GM13976 (cell line): ENCODE results near the gene RNF208.

Experiments
- DNase-seq: peaks from one replicate; pipeline ENCODE4 v3.0.0; 2012; ENCODE audit warnings: low spot score
- in situ Hi-C: fragments of 300-500 bp; cut with MboI; formaldehyde crosslinking; loops from one replicate; pipeline ENCODE4 v1.12.0; 2022; ENCODE audit warnings: low sequenced_read_pairs, mixed read lengths, inconsistent platforms; ENCODE audit not compliant: unreplicated experiment
- TF ChIP-seq, protein P1 (sequence below): IDR thresholded peaks from 2 replicates; pipeline ENCODE4 v1.5.1; 2012; ENCODE audit warnings: borderline replicate concordance, mild to moderate bottlenecking; ENCODE audit not compliant: insufficient read depth; ENCODE audit errors: extremely low read depth, missing control alignments, control extremely low read depth

Gene RNF208

DNA sequence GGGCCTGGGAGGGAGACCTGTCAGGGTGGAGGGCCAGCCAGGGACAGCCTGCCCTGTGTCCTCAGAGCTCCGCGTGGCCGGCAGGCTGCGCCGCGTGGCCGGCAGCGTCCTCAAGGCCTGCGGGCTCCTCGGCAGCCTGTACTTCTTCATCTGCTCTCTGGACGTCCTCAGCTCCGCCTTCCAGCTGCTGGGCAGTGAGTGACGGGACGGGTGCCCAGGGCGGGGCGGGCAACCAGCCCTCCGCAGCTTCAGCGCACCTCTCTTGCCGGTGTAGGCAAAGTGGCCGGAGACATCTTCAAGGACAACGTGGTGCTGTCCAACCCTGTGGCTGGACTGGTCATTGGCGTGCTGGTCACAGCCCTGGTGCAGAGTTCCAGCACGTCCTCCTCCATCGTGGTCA, 10.5 kb upstream of the RNF208 start:
- TF ChIP-seq, protein P1, sequence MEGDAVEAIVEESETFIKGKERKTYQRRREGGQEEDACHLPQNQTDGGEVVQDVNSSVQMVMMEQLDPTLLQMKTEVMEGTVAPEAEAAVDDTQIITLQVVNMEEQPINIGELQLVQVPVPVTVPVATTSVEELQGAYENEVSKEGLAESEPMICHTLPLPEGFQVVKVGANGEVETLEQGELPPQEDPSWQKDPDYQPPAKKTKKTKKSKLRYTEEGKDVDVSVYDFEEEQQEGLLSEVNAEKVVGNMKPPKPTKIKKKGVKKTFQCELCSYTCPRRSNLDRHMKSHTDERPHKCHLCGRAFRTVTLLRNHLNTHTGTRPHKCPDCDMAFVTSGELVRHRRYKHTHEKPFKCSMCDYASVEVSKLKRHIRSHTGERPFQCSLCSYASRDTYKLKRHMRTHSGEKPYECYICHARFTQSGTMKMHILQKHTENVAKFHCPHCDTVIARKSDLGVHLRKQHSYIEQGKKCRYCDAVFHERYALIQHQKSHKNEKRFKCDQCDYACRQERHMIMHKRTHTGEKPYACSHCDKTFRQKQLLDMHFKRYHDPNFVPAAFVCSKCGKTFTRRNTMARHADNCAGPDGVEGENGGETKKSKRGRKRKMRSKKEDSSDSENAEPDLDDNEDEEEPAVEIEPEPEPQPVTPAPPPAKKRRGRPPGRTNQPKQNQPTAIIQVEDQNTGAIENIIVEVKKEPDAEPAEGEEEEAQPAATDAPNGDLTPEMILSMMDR = no peak
- in situ Hi-C loops = no loop called here
- no peak for DNase-seq

DNA sequence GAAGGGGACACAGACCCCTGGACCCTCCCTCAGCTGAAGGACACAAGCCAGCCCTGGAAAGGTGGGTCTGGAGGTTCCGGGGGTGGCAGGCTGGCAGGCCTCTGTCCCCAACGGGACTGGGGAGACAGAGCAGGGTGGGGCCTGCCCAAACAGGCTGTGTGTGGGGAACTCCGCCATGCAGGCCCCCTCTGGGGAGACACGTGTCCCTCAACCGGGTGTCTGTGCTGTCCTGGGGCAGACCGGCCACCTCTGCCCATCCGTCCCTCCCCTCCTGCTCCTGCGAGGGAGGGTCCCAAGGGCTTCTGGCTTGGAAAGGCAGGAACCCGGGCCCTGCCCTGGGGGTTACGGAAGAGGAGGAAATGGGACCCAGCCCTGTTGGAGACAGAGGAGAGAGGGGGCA, 10.1 kb upstream of the RNF208 start:
- TF ChIP-seq, protein P1 = no peak
- in situ Hi-C loops = no loop called here
- DNase-seq = no peak

DNA sequence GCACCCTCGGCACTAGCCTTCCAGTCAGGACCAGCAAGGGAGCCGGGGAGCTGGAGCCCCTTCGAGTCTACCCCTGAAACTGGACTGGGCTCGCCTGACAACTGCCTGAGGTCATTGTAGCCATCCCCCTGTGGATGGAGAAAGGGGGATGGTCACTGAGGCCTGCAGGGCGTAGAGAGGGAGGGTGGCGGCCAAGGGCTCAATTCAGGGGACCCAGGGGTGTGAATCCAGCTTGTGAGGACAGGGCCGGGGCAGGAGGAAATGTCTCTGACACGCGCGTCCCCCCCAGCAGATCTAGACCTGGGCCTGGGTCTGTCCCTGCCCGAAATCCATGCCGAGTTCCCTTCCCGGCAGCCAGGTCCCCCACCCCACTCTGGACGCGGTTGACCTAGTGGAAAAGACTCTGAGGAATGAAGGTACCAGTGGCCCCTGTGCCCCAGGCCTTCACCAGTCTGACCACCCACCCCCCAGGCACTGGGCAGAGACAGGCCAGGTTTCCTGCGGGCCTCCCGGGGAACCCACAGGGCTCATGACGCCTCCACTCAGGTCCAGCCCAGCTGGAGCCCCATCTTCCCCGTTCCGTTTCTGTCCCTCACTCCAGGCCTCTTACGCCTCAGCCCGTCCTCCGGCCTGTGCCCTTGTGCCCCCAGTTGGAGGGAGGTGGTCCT, 9.5 kb upstream of the RNF208 start:
- TF ChIP-seq, protein P1 = no peak
- no peak for DNase-seq
- in situ Hi-C loops = no loop called here

DNA sequence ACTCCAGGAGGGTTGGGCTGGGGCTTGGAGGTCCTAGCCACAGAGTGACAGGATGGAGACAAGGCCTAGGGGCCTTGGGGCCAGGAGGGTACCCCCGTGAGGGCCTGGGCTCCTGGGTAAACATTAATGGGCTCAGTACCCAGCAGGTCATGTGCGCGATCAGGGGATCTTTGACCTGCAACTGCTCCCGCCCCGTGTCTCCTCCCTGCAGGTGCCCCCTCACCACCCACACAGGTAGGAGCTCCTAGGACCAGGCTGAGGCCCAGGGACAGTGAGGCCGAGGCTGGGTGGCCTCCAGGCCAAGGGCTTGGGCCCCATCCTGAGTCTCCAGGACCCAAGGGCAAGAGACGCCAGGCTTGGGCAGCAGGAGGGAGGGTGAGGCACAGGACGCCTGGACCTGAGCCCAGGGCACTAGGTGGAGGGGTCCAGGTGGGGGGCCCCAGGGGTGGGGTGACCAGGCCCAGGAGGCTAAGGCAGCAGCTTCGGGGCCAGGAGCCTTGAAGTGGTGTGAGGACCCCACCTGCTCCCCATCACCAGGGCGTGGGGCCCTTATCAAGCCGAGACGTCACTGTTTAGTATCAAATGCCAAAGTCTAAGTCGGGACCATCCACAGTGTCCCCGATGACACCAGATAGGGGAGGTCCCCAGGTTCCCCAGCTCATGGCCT, 8.8 kb upstream of the RNF208 start, which contains the start of gene SLC34A3:
TSS of gene SLC34A3 (plus strand) at position 197 of the 667 bp plus-strand sequence. CDS start 802 bp downstream, outside the sequence.
- in situ Hi-C loops = no loop called here
- DNase-seq = no peak
- TF ChIP-seq, protein P1 = no peak

DNA sequence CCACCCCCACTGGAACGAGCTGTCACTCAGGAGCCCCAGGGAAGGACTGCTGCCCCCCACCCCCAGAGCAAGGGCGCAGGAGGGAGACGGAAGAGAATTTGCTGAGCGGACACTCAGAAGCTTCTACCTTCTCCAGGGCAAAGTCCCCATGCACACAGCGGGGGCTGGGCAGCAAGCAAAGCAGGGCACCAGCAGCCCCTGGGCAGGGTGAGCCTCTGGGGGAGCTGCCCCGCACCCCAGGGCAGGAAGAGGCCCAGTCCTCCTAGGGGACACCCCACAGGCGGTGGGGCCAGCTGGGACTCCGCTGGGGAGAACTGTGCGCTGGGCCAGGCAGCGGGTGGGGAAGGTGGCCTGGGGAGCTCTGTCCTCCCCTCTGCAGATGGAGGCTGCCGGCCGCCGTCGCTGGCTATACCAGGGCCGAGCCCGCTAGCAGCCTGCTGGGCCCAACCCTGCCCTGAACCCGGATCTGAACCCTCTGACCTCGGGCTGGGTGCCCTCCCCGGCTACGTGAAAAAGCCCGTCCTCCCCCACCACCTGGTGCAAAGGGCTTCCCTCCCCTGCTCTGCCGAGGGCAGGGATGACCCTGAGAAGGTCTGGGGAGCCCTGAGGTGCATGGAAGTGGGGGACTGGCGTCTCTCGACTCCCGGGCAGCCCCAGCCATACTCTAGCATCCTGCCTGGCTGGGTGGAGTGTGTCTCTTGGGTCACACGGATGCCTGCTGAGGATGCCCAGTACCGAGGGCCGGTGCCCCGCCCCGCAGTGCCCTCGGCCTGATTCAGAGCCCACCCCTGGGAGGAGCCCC, 8.1 kb upstream of the RNF208 start:
- DNase-seq = no peak
- in situ Hi-C loops = loop anchor here (5.0 kb wide), 1 partner anchor 113 kb away; no protein-coding TSS in a partner anchor
- TF ChIP-seq, protein P1 = no peak
